ENCODE data around the gene FMN2. TPM values are rescaled to one million over a fixed set of nuclear protein-coding genes. Genes with fewer than 3 reads are reported as not detected.
A peak's percentile ranks its signal among the peaks of the same experiment; 100 is the strongest.

FMN2 gene
- total RNA-seq, 3 donors from 2014 or later (not counting 1 experiment from before 2014, with no cell fraction given) = not detected

DNA sequence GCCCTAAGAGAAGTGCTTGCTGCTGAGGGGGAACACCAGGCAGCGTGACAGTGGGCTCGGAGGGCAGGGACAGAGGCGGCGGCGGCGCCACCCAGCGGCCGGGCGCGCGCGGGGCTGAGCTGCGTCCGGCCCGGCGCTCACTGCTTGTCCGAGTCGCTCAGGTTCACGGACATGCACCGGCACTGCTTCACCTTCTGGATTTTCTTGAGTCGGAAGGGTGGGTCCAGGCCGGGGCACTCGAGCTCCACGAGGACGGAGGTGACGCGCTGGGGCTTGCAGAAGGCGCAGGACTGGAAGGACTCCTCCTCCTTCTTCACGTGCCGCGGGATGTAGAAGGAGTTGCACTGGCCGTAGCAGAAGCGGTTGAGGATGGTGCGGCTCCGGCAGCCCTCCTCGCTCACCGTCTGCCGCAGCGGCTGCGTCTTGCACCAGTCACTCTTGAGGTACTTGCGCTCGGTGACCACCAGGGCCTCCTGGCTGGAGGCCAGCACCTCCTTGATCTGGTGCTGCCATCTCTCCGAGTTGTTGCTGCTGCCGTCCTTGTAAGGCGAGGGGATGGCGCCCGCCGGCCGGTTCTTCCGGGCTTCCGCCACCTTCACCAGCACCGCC, 401.3 kb downstream of the FMN2 start:
- Histone ChIP-seq H3K4me1 (ENCODE audit: control insufficient read depth, insufficient read depth, low read length) (no peaks in the 10 kb centered on the region), H3K4me3 (ENCODE audit: low read length) (no peak overlapping the region), H3K27me3 (ENCODE audit: control insufficient read depth, insufficient read depth, low read length) (no peaks in the 10 kb centered on the region), H3K36me3 (ENCODE audit: control insufficient read depth, insufficient read depth, low read length) (no peaks in the 10 kb centered on the region), H3K27ac (ENCODE audit: low read length) (no peak overlapping the region), H3K9me3 (ENCODE audit: control insufficient read depth, insufficient read depth, low read length) (no peaks in the 10 kb centered on the region)
- H3K27me3 Mint-ChIP-seq (ENCODE audit: low read depth in 2 of 2) = peaks cover 18 to 36% of the 10 kb centered on the region in 2 donors
- intact Hi-C loops (cut with micrococcal nuclease) = no loop called here
- H3K36me3 Mint-ChIP-seq = no peaks in the 10 kb centered on the region
- ATAC-seq = peak; percentile 59 to 91 (median 85)
- peak overlapping the region; percentile 84 for H3K4me3 Mint-ChIP-seq
- peak; percentile 31 to 32 for DNase-seq
- peaks cover 0 to 9% of the 10 kb centered on the region in 2 donors for H3K4me1 Mint-ChIP-seq
- H3K27ac Mint-ChIP-seq = no peak overlapping the region
- H3K9me3 Mint-ChIP-seq = no peaks in the 10 kb centered on the region
- TF ChIP-seq, protein P1, sequence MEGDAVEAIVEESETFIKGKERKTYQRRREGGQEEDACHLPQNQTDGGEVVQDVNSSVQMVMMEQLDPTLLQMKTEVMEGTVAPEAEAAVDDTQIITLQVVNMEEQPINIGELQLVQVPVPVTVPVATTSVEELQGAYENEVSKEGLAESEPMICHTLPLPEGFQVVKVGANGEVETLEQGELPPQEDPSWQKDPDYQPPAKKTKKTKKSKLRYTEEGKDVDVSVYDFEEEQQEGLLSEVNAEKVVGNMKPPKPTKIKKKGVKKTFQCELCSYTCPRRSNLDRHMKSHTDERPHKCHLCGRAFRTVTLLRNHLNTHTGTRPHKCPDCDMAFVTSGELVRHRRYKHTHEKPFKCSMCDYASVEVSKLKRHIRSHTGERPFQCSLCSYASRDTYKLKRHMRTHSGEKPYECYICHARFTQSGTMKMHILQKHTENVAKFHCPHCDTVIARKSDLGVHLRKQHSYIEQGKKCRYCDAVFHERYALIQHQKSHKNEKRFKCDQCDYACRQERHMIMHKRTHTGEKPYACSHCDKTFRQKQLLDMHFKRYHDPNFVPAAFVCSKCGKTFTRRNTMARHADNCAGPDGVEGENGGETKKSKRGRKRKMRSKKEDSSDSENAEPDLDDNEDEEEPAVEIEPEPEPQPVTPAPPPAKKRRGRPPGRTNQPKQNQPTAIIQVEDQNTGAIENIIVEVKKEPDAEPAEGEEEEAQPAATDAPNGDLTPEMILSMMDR (IDR thresholded peaks at IDR 0.05) = no peak
- 66% methylated on average over 52 of the region's 52 CpGs for WGBS (ENCODE audit: insufficient coverage)

DNA sequence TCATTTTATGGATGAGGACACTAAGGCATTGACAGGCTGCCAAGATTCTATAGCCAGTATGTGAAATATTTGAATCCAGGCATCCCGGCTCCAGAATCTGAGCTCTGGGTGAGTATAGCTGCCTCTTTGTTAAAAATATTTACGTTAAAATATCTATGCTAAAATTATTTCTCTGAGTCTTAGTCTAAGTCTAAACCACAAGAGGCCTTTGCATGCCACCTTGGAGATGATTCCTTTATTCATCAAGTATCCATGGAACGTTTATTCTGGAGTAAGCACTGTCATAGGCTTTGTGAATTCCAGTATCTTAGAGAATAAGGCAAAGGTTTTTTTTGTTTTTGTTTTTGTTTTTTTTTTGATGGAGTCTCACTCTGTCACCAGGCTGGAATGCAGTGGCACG, 403.9 kb downstream of the FMN2 start:
- Mint-ChIP-seq H3K36me3 (no peaks in the 10 kb centered on the region), H3K4me3 (no peak overlapping the region), H3K4me1 (peaks cover 0 to 13% of the 10 kb centered on the region in 2 donors), H3K9me3 (no peaks in the 10 kb centered on the region), H3K27ac (no peak overlapping the region), H3K27me3 (ENCODE audit: low read depth in 2 of 2) (peaks cover 12 to 18% of the 10 kb centered on the region in 2 donors)
- Histone ChIP-seq H3K36me3 (ENCODE audit: control insufficient read depth, insufficient read depth, low read length) (no peaks in the 10 kb centered on the region), H3K9me3 (ENCODE audit: control insufficient read depth, insufficient read depth, low read length) (no peaks in the 10 kb centered on the region), H3K27ac (ENCODE audit: low read length) (no peak overlapping the region), H3K4me3 (ENCODE audit: low read length) (no peak overlapping the region), H3K27me3 (ENCODE audit: control insufficient read depth, insufficient read depth, low read length) (no peaks in the 10 kb centered on the region), H3K4me1 (ENCODE audit: control insufficient read depth, insufficient read depth, low read length) (no peaks in the 10 kb centered on the region)
- DNase-seq = no peak
- ATAC-seq = no peak
- intact Hi-C loops (cut with micrococcal nuclease) = no loop called here
- TF ChIP-seq, protein P1 (IDR thresholded peaks at IDR 0.05) = no peak
- 91% methylated on average over 4 of the region's 4 CpGs for WGBS (ENCODE audit: insufficient coverage)

DNA sequence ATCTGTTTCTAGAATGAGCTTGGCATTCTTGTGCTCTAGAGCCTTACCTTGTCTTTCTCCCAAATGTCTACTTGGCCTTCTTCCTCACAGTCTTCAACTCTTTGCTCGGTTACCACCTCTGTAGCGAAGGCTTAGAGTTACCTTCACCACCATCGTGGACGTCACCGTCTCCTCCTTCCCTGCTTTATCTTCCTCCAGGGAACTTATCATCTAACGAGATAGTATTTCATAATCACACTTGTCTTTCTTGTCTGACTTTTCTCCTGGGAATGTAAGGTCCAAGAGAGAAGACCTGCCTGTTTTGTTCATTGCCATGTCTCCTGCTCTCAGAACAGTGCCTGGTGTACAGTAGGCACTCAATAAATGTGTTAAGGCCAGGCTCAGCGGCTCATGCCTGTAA, 404.7 kb downstream of the FMN2 start:
- no peaks in the 10 kb centered on the region for H3K9me3 Mint-ChIP-seq
- Histone ChIP-seq H3K27ac (ENCODE audit: low read length) (no peak overlapping the region), H3K9me3 (ENCODE audit: control insufficient read depth, insufficient read depth, low read length) (no peaks in the 10 kb centered on the region), H3K27me3 (ENCODE audit: control insufficient read depth, insufficient read depth, low read length) (no peaks in the 10 kb centered on the region), H3K4me3 (ENCODE audit: low read length) (no peak overlapping the region), H3K36me3 (ENCODE audit: control insufficient read depth, insufficient read depth, low read length) (no peaks in the 10 kb centered on the region), H3K4me1 (ENCODE audit: control insufficient read depth, insufficient read depth, low read length) (no peaks in the 10 kb centered on the region)
- peaks cover 0 to 18% of the 10 kb centered on the region in 2 donors for H3K4me1 Mint-ChIP-seq
- 90% methylated on average over 7 of the region's 7 CpGs for WGBS (ENCODE audit: insufficient coverage)
- intact Hi-C loops (cut with micrococcal nuclease) = no loop called here
- H3K27ac Mint-ChIP-seq = no peak overlapping the region
- ATAC-seq (no peak), DNase-seq (no peak)
- H3K27me3 Mint-ChIP-seq (ENCODE audit: low read depth in 2 of 2) = peaks cover 8 to 10% of the 10 kb centered on the region in 2 donors
- H3K36me3 Mint-ChIP-seq = no peaks in the 10 kb centered on the region
- H3K4me3 Mint-ChIP-seq = no peak overlapping the region
- TF ChIP-seq, protein P1 (IDR thresholded peaks at IDR 0.05) = no peak

DNA sequence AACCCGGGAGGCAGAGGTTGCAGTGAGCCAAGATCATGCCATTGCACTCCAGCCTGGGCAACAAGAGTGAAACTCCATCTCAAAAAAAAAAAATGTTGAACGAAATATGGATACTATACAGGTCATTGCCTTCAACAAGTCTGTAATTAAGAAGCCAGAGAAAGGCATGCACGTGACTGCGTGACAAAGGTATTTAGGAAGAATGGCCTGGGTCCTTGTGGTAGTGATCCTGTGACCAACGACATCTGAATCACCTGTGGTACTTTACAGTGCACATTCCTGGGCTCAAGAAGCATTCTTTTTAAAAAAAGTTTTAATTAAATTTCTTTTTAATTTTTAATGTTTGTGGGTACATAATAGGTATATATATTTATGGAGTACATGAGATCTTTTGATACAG, 405.3 kb downstream of the FMN2 start:
- Histone ChIP-seq H3K4me1 (ENCODE audit: control insufficient read depth, insufficient read depth, low read length) (no peaks in the 10 kb centered on the region), H3K4me3 (ENCODE audit: low read length) (no peak overlapping the region), H3K27me3 (ENCODE audit: control insufficient read depth, insufficient read depth, low read length) (no peaks in the 10 kb centered on the region), H3K9me3 (ENCODE audit: control insufficient read depth, insufficient read depth, low read length) (no peaks in the 10 kb centered on the region), H3K27ac (ENCODE audit: low read length) (no peak overlapping the region), H3K36me3 (ENCODE audit: control insufficient read depth, insufficient read depth, low read length) (no peaks in the 10 kb centered on the region)
- Mint-ChIP-seq H3K36me3 (no peaks in the 10 kb centered on the region), H3K9me3 (no peaks in the 10 kb centered on the region), H3K4me3 (no peak overlapping the region), H3K27ac (no peak overlapping the region), H3K4me1 (peaks cover 0 to 15% of the 10 kb centered on the region in 2 donors), H3K27me3 (ENCODE audit: low read depth in 2 of 2) (peaks cover 4% of the 10 kb centered on the region in 2 donors)
- no peak for ATAC-seq
- WGBS (ENCODE audit: insufficient coverage) = 85% methylated on average over 5 of the region's 5 CpGs
- intact Hi-C loops (cut with micrococcal nuclease) = no loop called here
- DNase-seq = no peak
- TF ChIP-seq, protein P1 (IDR thresholded peaks at IDR 0.05) = no peak
